A673 (cell line): Measurements from ENCODE around the gene SCYL3. TPM values are rescaled to one million over a fixed set of nuclear protein-coding genes. Genes with fewer than 3 reads are reported as not detected.

ENCODE experiments used
- Bru-seq: library from RNA; stranded (reverse); fragments of 400-500 nt; gene quantifications from one replicate; lab custom pipeline; 2021; lab: Mats Ljungman, UMichigan
- BruChase-seq, 2 experiments: library from RNA; stranded (reverse); fragments of 400-500 nt; gene quantifications; one replicate each; lab custom pipeline; 2021; lab: Mats Ljungman, UMichigan
- BruUV-seq: library from RNA; stranded (reverse); fragments of 400-500 nt; replicated peaks from 2 replicates; lab custom pipeline; 2021; lab: Mats Ljungman, UMichigan
- CTCF ChIA-PET: fragments of 300-600 bp; sonication (Branson Sonifier 250); formaldehyde crosslinking; loops from one replicate; lab custom pipeline; 2022; ENCODE audit warnings: antibody characterized with exemption; lab: Charles Lee
- POLR2A ChIA-PET: fragments of 300-600 bp; sonication (Branson Sonifier 250); formaldehyde crosslinking; loops from one replicate; lab custom pipeline; 2022; ENCODE audit warnings: antibody characterized with exemption; ENCODE audit not compliant: low non-redundant PET; lab: Charles Lee
- DNase-seq: peaks from one replicate; pipeline ENCODE4 v3.0.0-alpha.2; 2015; ENCODE audit warnings: low spot score
- H3K27ac ChIP-seq: fragments of 200-600 bp; sonication (generic); 2 replicates; pipeline ENCODE4 v1.5.1; 2016; ENCODE audit warnings: mixed run types, low read depth, mild to moderate bottlenecking, mixed read lengths, antibody characterized with exemption, low read length; ENCODE audit not compliant: poor library complexity, severe bottlenecking
- H3K27me3 ChIP-seq: fragments of 200-600 bp; sonication (generic); replicated peaks from 2 replicates; pipeline ENCODE4 v1.6.1; 2017; ENCODE audit warnings: mixed run types, low read depth, mild to moderate bottlenecking, mixed read lengths, antibody characterized with exemption, low read length; ENCODE audit not compliant: insufficient read depth, poor library complexity
- H3K36me3 ChIP-seq: fragments of 200-600 bp; sonication (generic); 2 replicates; pipeline ENCODE4 v1.6.1; 2016; ENCODE audit warnings: mixed run types, mild to moderate bottlenecking, mixed read lengths, antibody characterized with exemption, low read length; ENCODE audit not compliant: insufficient read depth, poor library complexity, severe bottlenecking
- H3K4me1 ChIP-seq: fragments of 200-600 bp; sonication (generic); 2 replicates; pipeline ENCODE4 v1.6.1; 2017; ENCODE audit warnings: mixed run types, mild to moderate bottlenecking, mixed read lengths, antibody characterized with exemption, low read length; ENCODE audit not compliant: insufficient read depth, poor library complexity, severe bottlenecking
- H3K4me3 ChIP-seq: fragments of 200-600 bp; sonication (generic); 2 replicates; pipeline ENCODE4 v1.5.1; 2016; ENCODE audit warnings: low read depth, mixed run types, mild to moderate bottlenecking, mixed read lengths, low read length; ENCODE audit not compliant: poor library complexity, severe bottlenecking
- H3K9me3 ChIP-seq: fragments of 200-600 bp; sonication (generic); 2 replicates; pipeline ENCODE4 v1.6.1; 2016; ENCODE audit warnings: mixed run types, low read depth, mild to moderate bottlenecking, mixed read lengths, antibody characterized with exemption, low read length; ENCODE audit not compliant: poor library complexity, severe bottlenecking
- EZH2 ChIP-seq: fragments of 200-600 bp; sonication (generic); IDR thresholded peaks from 2 replicates; pipeline ENCODE4 v1.6.1; 2017; ENCODE audit warnings: borderline replicate concordance, low read depth, mild to moderate bottlenecking, mixed read lengths, antibody characterized with exemption, low read length; ENCODE audit not compliant: poor library complexity, severe bottlenecking
- intact Hi-C: fragments of 100-400 bp; cut with micrococcal nuclease; formaldehyde crosslinking; loops from one replicate; pipeline ENCODE4 v1.10.0; 2022; ENCODE audit not compliant: unreplicated experiment
- long read RNA-seq: library from polyadenylated mRNA; stranded (forward); transcript quantifications from one replicate; pipeline ENCODE4 v2.0.0, GENCODE V29; 2022
- total RNA-seq: library from RNA; stranded (reverse); gene quantifications from 2 replicates; pipeline ENCODE4 v1.2.3, GENCODE V29; 2021
- TF ChIP-seq, protein P1 (sequence below): fragments of 300-800, 200-600 bp; sonication (generic); conservative IDR thresholded peaks from 2 replicates; pipeline ENCODE4 v1.5.1; 2017; ENCODE audit warnings: low read depth, mild to moderate bottlenecking, antibody characterized with exemption, low read length, moderate library complexity, mixed read lengths

SCYL3 gene
- total RNA-seq (5.0 and 5.3 TPM in 2 replicates), Bru-seq, nascent RNA (percentile 71 among the genes with signal in this experiment), BruChase-seq, experiment 1, labeled RNA remaining after a 2-hour chase (percentile 54 among the genes with signal in this experiment), BruChase-seq, experiment 2, labeled RNA remaining after a 6-hour chase (percentile 46 among the genes with signal in this experiment)
- long read RNA-seq, full-length matches to known transcripts = 2 of 11 reads
- long read RNA-seq, partial matches to known transcripts = 2 of 11 reads
- long read RNA-seq, other reads (novel, unspliced or antisense) = 7 of 11 reads

DNA sequence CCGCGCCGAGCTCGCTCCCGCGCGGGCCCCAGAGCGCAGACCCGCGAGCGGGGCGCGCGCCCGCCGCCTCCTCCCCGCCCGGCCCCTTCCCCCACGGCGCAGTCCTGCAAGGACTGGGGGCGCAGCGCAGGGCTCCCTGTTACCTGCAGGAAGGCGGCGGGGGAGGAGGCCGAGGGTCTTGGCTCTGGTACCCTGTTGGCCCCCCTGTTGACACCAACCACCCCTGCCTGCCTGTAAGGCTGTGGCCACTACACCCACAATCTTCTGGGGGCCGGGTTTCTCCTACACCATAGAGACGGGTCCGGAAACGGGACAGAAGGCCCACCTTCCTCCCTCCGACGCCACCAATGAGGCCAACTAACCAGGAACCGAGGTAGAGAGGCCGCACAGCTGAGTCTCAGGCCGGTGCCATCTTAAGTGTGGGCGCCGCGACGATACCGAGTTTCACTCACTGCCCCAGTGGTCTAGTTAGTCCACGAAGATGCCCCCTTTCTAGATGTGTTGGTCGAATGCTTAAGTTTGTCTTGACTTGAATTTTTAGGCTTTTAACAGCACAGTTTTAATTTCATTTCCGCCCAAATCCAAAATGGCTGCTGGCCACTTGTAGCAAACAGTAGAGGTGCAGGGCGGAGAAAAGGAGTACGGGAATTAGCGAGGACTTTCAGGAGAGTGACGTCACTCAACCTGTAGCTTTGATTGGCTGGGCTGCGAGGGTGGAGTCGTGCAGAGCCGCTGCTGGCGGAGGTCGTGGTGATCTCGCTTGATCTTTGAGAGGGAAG lies at the start of gene SCYL3:
Gene SCYL3 (minus strand): TSS at position 252 of the 779 bp plus-strand sequence. CDS start 5,056 bp downstream, outside the sequence.
- peak; percentile 98 for DNase-seq
- H3K36me3 ChIP-seq = no peaks in the 10 kb centered on the region
- BruUV-seq = no TSS peak
- peaks cover 23% of the 10 kb centered on the region for H3K4me1 ChIP-seq
- peaks cover 17% of the 10 kb centered on the region for H3K27me3 ChIP-seq
- no peaks in the 10 kb centered on the region for H3K9me3 ChIP-seq
- peak within 1 kb of the TSS; percentile 95 for H3K4me3 ChIP-seq
- CTCF ChIA-PET = interaction anchor here (0.6 kb wide), 1 partner anchor 27 kb away, joined by 4 read pairs; no protein-coding TSS in a partner anchor
- TF ChIP-seq, protein P1, sequence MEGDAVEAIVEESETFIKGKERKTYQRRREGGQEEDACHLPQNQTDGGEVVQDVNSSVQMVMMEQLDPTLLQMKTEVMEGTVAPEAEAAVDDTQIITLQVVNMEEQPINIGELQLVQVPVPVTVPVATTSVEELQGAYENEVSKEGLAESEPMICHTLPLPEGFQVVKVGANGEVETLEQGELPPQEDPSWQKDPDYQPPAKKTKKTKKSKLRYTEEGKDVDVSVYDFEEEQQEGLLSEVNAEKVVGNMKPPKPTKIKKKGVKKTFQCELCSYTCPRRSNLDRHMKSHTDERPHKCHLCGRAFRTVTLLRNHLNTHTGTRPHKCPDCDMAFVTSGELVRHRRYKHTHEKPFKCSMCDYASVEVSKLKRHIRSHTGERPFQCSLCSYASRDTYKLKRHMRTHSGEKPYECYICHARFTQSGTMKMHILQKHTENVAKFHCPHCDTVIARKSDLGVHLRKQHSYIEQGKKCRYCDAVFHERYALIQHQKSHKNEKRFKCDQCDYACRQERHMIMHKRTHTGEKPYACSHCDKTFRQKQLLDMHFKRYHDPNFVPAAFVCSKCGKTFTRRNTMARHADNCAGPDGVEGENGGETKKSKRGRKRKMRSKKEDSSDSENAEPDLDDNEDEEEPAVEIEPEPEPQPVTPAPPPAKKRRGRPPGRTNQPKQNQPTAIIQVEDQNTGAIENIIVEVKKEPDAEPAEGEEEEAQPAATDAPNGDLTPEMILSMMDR = no peak
- TF ChIP-seq EZH2 = no peak
- H3K27ac ChIP-seq = peak within 1 kb of the TSS; percentile 99
- intact Hi-C loops = no loop called here
- POLR2A ChIA-PET = interaction anchor here (0.6 kb wide), 1 partner anchor 662 kb away, joined by 6 read pairs; no protein-coding TSS in a partner anchor

- CTCF ChIA-PET = interaction anchor here (0.7 kb wide), 1 partner anchor 71 kb away, joined by 5 read pairs; no protein-coding TSS in a partner anchor
- no peak overlapping the region for H3K27ac ChIP-seq
Observed at GRCh38 chr1:169941982-169942830, 48.5 kb upstream of the SCYL3 start.

More at GRCh38 chr1:169941982-169942830, 48.5 kb upstream of the SCYL3 start:
- no TSS peak for BruUV-seq
- TF ChIP-seq EZH2 = no peak
- TF ChIP-seq, protein P1 = no peak
- Histone ChIP-seq H3K36me3 (no peaks in the 10 kb centered on the region), H3K27me3 (no peaks in the 10 kb centered on the region), H3K4me3 (no peak overlapping the region), H3K4me1 (no peaks in the 10 kb centered on the region), H3K9me3 (no peaks in the 10 kb centered on the region)
- POLR2A ChIA-PET = interaction anchor here (0.8 kb wide), 1 partner anchor 1366 kb away, joined by 5 read pairs; no protein-coding TSS in a partner anchor
- DNase-seq = no peak
- intact Hi-C loops = no loop called here
